ENCODE results near the gene CACNB2.
A peak's percentile ranks its signal among the peaks of the same experiment; 100 is the strongest.

The CACNB2 gene

DNA sequence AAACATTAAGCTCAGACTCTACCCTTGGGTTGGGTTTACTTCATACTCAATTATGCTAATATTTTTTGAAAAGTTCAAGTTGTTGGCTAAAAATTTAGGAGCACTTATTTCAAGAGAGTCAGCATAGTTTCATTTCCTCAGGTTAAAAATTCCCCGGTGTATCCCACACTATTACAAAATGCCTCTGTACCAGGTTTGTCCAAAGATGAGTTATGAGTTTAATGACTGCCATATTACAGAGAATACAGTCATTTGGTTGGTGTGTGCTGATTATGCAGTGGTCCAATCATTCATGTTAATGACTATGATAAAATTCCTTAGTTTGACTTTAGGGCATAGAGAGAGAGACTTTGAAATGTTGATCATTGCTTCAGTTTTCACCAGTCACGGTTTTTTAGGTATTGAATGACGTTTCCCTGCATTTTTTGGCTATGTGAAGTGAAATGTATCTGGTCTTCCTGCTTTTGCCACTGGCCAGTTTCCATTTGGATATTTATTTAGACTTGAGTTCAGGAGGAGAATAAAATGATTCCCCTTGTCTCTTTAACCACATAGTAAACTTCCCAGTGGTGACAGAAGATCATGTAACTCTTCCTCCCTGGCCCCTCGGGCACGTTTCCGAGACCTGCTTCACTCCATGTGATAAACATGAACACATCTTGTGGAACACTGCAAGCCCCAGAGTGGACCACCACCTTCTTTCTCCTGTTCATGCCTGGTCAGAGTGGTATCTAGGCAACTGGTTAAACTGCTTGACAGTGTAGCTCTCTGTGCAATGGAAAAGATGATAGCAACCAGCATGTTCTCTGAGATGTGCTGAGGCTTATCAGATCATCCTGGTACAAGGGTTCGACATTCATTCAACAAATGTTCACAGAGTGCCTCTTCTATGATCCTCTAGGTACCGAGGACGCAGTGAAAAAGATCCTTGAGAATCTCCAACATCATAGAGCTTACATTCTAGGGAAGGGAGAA is 153.6 kb downstream of the CACNB2 start:
- DNase-seq (ENCODE audit: low read depth): no peak

DNA sequence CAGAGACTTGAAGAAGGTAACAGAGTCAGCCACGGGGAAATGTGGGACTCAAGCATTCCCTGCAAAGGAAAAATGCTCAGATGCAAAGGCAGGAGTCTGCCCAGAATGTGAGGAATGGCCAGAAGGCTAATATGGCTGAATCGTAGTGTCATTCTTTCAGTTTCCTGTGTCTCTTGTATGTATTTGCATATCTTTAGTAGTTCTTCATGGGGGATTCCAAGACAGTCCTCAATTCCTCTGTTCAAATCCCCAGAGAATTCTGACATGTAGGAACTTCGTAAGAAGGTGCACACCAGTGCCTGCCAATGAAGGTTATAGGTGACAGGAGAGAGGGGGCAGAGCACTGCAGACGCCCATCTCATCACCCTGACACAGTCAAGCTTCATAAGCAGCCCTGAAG is 154.4 kb downstream of the CACNB2 start:
- DNase-seq (ENCODE audit: low read depth): no peak

DNA sequence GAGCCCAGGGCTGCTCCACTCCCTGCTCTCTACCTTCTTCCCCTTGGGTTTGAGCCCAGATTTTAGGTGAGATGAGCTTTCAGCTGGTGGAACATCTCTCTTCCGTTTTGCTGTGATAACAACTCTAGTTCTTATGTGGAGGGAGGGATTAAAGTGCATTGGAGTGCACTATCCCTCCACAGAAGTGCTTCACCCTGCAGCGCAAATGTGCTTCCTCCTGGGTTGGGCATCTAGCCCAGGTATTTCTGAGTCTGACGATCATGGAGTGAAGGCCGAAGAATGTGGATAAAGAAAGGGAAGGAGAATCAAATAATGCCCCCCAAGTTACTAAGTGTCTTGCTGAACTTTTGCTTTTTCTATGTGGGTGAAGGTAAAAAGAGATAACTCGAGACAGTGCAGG is 157.4 kb downstream of the CACNB2 start:
- no peak for DNase-seq (ENCODE audit: low read depth)

DNA sequence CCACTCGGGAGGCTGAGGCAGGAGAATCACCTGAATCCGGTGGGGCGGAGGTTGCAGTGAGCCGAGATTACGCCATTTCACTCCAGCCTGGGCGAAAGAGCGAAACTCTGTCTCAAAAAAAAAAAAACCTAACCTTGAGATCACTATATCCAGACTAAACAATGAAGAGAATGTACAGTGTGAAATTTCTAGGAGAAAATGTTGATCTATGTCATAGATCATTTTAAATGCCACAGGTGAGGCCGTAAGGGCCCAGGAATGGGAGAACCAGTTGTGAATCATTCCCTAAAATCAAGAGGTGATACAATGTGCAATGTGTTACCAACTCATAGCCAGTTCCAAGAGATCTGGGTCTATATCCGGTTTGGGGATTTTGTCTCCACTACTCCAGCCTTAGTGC is 158.0 kb downstream of the CACNB2 start:
- DNase-seq (ENCODE audit: low read depth): no peak

DNA sequence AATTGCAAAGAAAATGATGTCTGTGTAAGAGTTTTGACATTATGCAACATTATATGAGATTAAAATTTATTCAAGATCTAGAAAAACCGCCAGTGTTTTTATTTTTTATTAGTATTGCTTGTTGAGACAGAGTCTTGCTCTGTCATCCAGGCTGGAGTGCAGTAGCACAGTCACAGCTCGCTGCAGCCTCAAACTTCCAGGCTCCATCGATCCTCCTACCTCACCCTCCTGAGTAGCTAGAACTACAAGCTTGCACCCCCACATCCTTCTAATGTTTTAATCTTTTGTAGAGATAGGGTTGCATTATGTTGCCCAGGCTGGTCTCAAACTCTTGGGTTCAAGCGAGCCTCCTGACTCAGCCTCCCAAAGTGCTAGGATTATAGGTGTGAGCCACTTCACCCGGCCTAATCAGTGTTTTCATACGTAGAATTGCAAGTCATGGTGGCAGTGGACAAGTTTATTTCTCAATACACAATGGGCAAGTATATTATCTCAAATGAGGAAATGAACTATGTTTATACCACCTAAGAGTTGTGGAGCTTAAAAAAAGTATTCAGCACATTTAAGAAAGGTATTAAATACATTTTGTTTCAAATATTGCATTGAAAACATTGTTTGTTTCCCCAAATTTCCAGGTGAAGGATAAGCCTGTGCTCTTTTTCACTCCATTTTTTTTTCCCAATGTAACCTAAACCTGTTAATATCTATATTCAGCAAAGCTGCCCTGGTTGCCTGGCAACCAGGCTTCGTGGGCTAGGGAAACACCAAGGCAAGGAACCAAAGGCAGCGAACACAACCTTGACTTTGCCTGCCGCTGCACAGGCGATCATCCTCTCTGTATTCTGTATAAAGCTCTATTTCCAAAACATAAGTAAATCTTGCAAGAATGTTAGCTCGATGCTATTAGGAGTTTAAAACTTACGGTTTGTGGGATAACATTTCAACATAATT is 163.9 kb downstream of the CACNB2 start:
- DNase-seq (ENCODE audit: low read depth): no peak

DNA sequence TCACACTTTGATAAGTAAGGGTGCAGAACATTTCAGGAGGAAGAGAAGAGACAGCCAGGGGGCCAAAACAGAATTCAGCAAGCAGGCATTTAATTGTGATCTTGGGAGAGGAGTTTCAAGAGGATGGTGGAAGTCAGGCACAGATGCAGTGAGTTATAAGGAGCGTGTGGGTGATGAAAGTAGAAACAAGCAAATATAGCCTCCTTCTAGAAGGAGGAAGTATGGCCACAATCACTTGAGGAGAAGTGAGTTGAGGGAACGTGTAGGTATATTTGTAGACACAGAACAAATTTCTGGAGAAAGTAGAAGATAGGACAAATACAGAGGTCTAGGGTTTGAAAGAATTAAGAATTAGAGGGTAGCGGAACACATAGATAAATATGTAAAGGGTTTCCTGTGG is 165.8 kb downstream of the CACNB2 start:
- DNase-seq (ENCODE audit: low read depth): no peak

DNA sequence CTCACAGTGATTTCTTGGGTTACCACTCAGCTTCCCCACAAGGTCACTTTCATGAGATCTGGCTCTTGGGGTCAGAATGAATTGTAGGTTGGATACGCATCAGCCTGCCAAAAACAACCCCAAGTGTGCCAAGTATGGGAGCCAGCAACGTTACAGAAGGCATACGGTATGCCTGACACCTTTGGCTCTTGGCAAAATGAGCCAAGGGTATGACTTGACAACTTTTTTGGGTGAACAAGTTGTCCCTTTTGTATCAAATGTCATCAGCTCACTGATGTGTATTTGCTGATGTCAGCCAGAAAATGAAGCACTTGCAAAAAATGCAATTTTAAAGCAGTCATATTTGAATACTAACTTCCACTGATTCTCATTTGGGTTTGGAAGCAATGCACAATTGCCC is 168.4 kb downstream of the CACNB2 start:
- no peak for DNase-seq (ENCODE audit: low read depth)

DNA sequence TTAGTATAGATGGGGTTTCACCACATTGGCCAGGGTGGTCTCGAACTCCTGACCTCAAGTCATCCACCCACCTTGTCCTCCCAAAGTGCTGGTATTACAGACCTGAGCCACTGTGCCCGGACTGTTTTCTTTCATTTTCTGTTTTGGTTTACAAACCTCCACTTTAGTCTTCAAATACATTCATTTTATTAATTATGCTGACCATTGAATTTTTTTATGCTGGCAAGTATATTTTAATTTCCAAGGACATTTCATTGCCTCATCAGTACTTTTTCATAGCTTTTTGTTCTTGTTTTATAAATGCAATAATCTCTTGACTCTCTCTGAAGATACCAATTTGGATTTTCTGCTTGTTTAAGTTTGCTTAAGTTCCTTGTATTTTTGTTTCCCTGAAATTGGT is 170.5 kb downstream of the CACNB2 start:
- no peak for DNase-seq (ENCODE audit: low read depth)

DNA sequence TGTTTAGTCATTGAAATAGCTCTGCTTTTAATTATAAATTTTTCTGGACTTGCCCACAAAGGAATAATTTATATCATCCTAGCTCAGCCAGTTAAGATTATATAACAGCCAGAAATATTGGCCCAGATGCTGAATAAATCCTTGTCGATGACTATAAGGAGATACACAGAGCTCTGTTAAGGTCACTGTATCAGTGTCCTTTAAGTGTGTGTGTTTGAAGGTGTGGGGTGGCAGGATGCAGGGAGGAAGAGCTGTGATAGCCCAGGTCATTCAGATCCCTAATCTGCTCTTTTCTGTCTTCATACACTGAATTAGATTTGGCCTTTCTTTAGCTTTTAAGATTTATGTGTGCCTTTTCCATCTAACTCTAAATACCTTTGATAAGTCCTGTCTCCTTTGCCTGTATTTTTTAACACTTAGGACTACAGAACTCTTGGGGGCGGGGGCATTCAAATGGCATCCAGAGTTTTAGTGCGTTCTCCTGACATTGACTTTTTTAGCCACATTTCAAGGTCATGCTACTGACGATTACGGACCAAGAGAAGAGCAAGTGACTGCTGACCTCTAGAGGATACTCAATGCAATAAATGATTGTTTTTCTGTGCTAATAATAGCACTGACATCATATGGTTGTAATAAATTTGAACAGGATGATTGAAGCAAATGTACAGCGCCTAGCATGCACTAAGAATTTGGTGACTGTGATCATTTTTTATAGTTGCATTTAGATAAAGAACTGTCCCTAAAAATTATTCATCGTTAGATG is 172.3 kb downstream of the CACNB2 start:
- peak; percentile 48 for DNase-seq (ENCODE audit: low read depth)

DNA sequence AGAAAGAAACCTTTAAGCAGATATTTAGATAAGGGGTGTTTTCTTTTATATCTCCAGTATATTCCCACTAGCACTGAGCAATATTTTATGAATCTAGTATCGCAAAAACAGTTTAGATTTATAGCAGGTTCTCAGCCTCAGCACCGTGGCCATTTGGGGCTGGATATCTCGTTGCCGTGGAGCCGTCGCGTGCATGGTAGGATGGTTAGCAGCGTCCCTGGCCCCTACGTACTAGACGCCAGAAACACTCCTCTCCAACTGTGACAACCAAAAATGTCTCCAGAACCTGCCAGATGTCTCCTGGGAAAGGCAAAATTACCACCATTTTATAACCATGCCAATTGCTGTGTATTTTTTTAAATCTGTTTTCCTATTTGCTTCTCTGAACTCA is 172.9 kb downstream of the CACNB2 start:
- no peak for DNase-seq (ENCODE audit: low read depth)

DNA sequence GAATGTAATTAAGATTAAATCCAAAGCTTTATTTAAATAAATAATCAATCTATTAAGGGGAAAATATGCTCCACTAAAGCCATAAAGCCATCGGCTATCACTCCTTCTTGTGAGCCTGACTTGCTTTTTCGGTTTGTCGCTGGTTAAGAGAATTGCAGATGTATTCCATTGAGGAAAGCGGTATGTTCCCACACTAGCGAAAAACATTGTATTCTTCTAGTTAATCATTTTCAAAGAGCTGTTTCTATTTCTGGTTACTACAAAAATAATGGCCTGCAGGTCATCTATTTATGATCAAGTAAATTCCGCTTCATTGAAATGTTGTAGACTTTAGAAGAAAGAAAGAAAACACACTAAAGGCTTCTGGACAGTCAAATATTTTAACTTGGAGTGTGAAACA is 173.4 kb downstream of the CACNB2 start:
- DNase-seq (ENCODE audit: low read depth): no peak

DNA sequence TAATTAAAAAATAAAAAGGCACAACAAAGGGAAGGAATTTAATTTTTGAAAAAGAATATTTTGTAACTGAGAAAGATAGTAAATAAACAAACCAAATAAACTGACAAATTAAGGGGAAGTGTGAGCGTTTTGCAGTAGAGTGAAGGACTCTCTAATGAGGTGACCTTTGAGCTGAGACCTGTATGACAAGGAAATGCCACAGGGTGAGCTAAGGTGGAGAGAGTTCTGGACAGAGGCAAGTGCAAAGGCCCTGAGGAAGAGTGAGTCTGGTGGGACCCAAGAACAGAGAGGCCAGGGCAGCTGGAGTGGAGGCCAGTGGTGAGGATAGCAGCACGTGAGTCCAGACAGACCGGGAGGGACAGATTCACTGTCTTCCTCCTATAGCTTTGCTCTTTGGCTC is 179.4 kb downstream of the CACNB2 start:
- no peak for DNase-seq (ENCODE audit: low read depth)

DNA sequence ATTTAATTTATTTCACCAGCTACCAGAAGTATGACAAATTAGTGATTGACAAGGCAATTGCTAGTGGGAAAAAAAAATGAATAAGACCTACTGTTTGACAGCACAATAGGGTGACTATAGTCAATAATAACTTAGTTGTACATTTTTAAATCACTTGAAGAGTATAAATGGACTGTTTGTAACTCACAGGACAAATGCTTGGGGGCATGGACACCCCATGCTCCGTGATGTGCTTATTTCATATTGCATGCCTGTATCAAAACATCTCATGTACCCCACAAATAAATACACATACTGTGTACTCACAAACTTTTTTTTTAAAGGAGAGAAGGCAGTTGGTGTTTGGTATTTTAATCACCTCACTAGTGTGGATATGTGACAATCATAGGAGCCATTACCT is 181.1 kb downstream of the CACNB2 start:
- DNase-seq (ENCODE audit: low read depth): no peak

DNA sequence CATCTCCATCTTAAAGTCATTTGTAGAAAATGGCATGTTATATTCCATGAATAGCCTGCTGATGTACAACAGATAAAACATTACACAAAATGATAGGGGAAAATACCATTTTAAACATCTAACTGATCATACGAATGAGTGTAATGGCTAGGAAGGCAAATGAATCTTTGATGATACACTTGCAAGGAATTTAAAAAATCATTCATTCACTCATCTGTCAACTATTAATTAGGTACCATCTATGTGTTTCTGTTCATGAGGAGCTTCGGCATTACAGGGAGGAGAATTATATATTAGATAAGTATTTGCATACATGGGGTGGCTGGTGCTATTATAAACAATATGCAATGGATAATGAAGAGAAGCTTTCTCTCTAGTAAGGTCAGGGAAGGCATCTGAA is 183.7 kb downstream of the CACNB2 start:
- no peak for DNase-seq (ENCODE audit: low read depth)

DNA sequence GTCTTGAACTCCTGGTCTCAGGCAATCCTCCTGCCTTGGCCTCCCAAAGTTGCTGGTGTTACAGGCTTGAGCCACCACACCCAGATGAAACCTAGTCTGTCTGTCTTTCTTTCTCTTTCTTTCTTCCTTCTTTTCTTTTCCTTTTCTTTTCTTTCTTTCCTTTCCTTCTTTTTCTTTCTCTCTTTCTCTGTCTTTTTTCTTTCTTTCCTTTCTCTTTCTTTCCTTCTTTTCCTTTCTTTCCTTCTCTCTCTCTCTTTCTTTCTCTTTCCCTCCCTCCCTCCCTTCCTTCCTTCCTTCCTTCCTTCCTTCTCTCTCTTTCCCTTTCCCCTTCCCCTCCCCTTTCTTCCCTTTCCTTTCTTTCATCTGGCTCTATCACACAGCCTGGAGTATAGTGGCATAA is 185.2 kb downstream of the CACNB2 start:
- no peak for DNase-seq (ENCODE audit: low read depth)

DNA sequence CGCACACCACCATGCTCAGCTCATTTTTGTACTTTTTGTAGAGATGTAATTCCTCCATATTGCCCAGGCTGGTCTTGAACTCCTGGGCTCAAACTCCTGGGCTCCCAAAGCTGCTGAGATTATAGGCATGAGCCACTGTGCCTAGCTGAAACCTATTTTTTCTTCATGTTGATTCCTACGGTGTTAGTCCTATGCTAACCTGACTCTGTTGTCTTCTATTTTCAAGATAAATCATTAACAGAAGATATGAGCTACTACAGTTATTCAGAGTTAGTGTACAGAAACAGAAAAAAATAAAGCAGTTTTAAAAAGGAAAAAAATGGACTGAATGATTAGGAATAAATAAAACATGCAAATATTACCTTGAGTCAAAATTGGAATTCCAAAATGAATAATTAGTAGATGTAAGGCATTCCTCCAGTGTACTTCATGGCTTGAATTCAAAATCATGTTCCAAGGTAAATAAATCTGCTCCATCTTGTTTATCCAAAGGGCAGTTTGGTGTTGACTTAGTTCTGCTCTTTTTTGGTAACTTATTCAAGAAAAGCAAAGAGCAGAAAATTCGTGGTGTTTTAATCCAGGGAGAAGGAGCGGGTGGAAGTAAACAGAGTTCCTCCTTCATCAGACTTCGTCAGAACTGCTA is 185.8 kb downstream of the CACNB2 start:
- no peak for DNase-seq (ENCODE audit: low read depth)

DNA sequence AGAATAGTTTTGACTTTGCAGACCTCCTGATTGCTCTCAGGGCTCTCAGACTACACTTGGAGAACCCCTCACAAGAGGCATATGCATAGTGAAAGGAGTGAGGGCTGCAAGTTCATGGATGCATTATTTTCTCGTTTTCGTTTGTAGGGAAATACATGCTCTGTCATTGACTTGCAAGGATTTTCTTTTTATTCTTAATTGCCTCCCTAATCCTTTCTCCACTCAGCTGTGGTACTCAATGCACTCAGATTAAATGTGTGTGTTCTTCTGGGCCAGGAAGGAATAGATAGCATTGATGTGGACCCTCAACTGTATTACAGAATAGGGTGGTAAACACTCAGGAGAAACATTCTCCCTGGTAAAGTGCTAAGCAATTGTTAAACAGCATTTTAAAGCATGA is 188.7 kb downstream of the CACNB2 start:
- no peak for DNase-seq (ENCODE audit: low read depth)

DNA sequence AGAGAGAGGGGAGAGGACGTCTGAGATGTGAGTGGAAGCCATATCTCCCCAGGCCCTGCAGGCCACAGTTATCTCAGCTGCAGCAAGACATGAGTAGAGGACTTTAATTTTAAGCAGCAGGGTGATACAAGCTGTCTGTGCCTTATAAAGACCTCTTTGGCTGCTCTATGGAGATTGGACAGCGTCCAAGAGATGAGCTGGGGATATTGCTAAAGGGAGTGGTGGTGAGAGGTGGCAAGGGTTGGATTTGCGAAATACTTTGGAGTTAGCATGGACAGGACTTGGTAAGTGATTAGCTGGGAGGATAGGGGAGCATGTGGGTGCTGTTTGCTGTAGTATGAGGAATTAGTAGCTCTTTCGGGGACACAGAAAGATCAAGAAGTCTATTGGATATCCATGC is 191.8 kb downstream of the CACNB2 start:
- DNase-seq (ENCODE audit: low read depth): no peak

DNA sequence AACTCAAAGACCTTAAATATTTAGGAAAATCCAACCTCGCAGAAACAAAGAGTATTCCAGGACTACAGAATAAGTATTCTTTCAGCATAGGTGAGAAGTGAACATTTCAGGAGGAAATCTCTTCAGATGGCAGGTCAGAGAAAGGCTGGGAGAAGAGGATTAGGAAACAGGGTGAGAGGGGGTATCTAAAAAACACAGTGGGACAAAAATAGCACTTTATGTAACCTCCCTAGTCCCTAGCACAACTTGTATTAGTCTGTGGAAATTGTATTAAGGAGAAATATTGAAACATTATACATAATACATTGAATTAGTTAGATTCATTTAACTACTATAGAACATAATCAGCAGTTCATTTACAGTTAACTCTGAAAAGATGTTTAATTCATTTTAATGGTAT is 192.3 kb downstream of the CACNB2 start:
- DNase-seq (ENCODE audit: low read depth): no peak

DNA sequence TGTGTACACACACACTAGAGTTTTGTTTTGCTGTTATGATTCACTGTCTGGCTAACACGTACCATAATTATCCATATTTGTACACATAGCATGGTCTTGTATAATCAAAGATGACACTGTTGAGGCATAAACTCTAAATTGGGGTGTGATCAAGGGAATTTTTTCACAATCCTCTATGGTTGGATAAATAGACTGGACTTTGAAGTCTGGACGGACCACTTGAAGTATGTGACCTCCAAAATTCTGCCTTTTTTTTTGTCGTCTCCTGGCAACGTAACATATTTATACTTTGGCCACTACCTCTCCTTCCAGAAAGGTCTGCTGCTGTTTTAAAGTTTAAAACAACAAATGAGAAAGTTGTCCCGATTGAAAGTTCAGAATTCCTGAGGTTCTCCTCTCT is 193.4 kb downstream of the CACNB2 start:
- DNase-seq (ENCODE audit: low read depth): no peak

DNA sequence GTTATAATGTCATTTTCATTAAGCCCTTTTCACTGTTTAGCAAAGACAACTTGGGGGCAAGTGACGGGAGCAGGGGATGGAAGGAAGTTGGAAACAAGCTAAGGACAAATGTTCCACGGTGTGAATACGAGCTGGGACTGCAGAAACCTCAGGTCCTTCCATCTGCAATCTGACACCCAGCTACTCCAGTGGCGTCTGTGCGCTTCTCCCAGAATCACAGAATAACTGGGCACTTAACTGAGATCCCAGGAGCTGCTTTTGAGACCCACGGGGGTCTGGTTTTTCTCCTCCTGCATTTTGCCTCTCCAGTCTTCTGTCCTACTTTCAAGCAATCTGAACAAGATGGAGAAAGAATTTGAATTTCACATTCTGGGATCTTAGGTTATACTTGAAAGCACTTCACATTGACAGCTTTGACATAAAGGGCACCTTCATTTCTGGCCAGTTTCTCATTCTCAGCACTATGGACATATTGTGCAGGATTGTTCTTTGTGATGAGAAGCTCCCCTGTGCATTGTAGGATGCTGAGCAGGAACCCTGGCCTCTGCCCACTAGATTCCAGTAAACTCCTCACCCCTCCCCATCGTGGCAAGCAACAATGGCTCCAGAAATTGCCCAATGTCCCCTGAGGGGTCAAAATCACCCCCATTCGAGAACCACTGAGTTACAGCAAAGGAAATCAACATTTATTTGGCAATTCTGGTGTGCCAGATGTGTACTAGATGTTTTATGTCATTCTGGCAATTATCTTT is 194.1 kb downstream of the CACNB2 start:
- no peak for DNase-seq (ENCODE audit: low read depth)
